GM03348 (cell line): Measurements from ENCODE around the gene MMRN2.

Experiments used
- DNase-seq: peaks from one replicate; pipeline ENCODE4 v3.0.0; 2012; ENCODE audit warnings: low spot score

The MMRN2 gene

GRCh38 chr10:86970162-86970981, 13.0 kb upstream of the MMRN2 start:
- DNase-seq = peak; percentile 86

DNA sequence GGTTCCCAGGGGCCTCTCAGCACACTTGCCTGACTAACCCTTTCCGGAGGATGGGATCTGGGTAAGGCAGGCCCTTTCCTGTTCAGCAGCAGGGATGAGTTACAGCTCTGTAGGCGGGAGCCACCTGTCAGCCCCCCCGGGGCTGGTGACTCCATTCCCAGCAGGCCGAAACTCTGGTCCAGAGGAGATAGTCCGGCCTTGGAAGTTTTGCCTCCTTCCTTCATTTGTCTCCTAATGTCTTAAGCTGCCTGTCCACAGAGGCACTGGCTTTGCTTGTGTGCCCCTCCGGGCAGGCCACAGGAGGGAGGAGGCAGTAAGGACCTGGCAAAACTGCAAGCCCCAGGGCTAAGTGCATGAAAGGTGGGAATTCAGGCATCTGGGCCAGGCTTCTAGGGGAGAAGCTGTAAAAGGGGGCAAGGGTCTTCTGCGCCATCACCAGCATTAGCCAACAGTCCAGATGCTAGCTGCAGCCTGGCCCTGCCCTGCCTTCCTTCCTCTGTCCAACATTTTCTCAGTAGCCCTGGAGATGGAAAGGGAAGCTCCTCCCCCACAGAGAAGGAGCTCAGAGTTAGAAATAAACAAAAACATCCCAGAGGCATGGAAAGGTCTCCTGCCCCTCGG, 12.1 kb upstream of the MMRN2 start:
- peak; percentile 44 for DNase-seq

DNA sequence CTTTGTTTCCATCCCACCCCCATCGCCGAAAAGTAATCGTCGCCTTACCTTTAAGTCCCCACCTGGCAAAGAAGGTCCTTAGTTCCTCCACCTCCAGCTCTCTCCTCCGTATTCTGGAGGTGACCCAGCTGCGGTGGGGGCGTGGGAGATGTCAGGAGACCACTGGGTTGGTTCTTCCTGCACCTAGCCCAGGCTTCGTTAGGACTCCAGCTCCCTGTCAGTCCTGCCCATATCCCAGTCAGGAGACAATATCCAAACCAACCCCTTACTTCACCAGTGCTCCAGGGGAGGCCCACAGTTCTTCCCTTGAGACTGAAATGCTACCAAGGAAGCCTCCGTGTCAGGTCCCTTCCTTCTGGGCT, 11.6 kb upstream of the MMRN2 start:
- peak; percentile 12 for DNase-seq

GRCh38 chr10:86968271-86968993, 11.0 kb upstream of the MMRN2 start, which contains the start of gene ADIRF:
ADIRF (plus strand) TSS chr10:86968482; CDS start chr10:86968545, 63 bp downstream.
- peak; percentile 54 for DNase-seq

DNA sequence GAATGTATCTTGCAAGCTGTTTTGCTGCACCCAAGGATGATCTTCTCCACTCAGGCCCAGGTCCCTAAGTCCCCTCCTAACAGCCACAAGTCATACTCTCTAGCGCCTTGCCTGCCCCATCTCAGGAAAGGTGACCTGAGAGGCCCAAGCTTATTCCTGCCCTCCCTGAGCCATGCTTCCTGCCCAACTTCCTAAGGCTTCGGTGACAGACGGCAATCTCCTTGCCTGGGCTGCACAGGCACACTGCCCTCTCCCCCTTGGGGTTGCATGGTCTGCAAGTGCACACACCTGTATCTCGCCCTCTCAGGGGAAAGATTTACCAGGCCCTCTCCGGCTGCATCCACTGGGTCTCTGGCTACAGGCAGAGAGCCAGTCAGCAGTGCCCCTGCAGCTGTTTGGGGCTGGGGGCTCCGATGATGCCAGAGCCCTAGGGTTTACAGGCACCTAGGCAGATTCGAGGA, 10.1 kb upstream of the MMRN2 start:
- DNase-seq = no peak

DNA sequence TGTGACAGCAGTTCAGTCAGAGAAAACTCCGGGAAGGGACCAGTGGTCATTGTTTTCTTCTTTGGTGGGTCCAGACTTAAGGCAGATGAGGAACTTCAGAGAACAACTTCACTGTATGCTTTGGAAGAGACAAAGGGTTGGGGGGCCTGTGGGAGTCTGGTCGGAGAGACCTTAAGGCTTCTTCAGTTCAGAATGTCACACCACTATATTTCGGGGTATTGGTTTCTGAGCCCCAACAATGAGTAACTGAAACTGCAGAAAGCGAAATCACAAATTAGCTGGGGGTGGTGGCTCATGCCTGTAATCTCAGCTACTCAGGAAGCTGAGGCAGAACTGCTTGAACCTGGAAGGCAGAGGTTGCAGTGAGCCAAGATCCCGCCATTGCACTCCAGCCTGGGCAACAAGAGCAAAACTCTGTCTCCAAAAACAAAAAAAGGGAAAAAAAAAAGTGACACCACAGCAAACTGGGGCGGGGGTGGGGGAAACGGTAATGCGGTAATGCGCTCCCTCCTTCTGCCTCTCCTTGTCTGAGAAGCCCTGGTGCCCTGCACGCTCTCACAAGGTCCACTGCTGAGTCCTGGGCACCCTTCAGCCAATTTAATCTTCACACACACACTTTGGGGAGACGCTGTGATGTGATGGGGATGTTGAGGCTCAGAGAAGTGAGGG, 8.7 kb upstream of the MMRN2 start:
- no peak for DNase-seq

GRCh38 chr10:86964847-86965190, 7.4 kb upstream of the MMRN2 start:
- no peak for DNase-seq

- DNase-seq = no peak
Measured at GRCh38 chr10:86964061-86964846, 6.8 kb upstream of the MMRN2 start.

DNA sequence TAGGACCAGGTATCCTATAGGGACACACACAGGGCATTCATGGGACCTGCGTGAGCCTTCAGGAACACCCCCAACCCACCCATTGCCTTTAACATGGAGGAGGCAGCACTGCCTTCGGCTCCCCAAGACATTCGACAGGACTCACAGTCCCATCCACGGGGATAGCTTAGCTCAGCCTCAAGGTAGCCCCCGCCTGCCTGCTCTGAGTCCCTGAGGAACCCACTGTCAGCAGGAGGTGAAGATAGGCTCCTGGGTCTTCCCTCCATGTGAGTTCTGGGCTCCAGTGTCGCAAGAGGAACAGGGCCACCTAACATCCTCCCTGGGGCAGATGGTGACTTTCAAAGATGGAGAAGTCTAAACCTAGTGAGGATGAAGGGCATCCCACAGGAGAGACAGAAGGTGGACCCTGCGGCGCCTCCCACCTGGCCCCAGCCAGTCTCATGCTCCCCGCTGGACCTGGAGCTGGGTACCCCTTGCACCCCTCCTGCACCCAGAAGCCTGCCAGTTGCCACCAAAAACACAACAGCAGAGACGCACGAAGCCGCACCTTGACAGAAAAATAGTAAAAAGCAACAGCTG, 6.0 kb upstream of the MMRN2 start:
- no peak for DNase-seq

DNA sequence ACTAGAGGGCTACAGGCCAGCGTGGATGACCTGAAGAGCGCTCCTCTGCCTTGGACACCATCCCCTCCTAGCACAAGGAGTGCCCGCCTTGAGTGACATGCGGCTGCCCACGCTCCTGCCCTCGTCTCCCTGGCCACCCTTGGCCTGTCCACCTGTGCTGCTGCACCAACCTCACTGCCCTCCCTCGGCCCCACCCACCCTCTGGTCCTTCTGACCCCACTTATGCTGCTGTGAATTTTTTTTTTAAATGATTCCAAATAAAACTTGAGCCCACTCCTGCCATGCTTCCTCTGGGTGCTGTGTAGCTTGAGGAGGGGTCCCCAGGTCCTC, 5.5 kb upstream of the MMRN2 start:
- no peak for DNase-seq

DNA sequence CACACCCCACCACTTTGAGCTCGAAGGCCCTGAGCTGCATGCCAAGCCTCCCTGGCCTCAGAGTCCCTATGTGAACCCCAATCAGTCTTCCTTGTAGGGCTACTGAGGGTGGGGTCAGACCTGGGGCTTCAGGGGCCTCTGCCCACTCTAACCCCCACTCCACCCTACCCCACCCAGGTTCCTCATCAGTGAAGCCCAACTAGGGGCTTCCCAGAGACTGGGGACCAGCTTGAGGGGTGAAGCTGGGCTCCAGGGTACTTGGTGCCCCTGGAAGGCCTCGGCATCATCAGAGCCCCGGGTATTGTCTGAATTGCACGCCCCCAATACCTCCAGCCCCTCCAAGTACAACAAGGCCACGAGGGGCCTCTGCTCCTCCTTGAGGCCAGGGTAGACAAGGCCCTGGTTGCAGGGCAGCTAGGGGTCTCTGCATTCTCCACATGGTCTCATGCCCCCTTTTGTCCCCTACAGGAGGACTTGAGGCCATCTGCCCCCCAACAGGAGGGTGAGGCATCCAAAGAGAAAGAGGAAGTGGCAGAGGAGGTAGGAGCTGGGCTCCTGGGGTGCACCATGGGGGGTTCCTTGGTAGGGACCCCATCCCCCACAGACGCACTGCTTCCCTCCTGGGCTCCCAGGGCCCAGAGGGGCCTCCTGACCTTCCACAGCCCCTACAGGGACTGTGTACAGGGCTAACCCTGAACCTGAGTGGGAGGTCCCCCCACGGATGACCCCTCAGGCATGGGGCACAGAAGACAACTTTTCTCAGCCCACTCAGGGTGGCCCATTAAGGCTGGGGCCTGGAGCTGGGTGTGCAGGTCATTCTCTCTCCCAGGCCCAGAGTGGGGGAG, 4.9 kb upstream of the MMRN2 start:
- no peak for DNase-seq

- DNase-seq = no peak
Measured at GRCh38 chr10:86961481-86962091, 4.2 kb upstream of the MMRN2 start.

DNA sequence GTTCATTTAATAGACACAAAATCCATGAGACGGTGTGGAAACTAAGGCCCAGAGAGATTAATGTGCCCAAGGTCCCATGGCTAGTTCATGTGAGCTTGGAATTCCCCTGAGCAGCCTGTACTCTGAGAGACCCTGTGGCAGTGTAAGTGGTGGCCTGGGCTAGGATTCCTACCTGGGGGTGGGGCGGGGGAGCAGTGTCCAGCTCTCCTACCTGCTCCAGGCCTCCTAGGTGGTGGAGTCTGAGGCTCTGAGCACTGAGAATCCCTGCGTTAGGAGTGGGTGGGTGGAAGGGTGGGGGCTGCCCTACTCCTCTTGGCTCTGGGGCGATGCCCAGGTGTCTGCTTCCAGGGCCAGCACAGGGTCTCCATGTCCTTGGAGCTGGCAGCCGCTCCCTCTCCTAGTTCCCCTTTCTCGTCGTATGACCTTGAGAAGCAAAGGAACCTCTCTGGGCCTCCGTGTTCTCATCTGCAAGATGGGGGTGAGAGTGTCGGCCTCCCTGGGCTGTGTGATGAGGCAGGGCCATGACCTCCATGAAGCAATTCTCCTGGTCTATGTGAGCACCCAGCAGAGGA, 3.5 kb upstream of the MMRN2 start:
- no peak for DNase-seq

DNA sequence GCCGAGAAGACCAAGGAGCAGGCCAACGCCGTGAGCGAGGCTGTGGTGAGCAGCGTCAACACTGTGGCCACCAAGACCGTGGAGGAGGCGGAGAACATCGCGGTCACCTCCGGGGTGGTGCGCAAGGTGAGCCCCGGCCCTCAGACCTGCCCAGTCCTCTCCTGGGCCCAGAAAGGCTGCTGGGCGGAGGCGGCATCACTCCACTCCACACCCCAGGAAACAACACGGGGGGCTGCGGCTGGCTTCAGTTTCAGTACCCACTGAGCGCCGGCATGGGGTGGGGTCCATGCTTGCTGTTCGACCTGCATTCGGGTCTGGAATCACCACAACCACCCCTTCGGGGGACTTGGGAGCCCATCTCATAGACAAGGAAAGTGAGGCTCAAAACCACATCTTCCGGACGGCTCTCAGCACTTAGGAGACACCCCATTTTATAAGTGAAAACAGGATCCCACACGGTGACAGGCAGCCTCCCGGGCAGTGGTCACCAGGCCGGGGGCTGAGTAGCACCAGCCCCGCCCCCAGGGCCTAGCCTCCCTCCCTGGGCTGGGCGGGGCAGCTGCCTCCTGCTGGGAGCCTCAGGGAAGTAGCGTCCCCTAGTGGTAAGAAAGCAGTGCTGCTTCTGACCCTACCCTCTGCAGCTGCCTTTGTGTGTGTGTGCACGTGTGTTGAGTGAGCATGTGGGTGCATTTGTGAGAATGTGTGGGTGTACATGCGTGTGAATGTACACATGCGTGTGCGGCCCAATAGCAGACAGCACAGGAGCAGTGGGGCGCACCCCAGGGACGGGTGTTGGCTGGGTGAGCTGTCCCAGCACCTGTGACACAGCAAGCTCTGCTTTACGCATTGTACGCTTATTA, 2.8 kb upstream of the MMRN2 start:
- peak; percentile 80 for DNase-seq

DNA sequence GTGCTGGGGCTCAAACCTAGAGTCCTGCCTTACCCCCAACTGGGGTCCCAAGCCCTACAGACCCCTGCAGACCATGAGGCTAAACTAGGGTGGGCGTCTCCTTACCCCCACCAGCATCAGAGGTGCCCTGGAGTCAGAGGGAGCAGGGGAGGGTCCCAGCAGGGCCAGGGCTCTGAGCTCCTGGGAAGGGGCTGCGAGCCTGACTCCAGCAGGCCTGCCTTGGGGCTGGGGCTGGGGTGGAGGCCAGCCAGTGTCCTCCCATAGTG, 2.3 kb upstream of the MMRN2 start:
- no peak for DNase-seq

- DNase-seq = peak; percentile 66
Measured at GRCh38 chr10:86958901-86959736, 1.7 kb upstream of the MMRN2 start.

- no peak for DNase-seq
Measured at GRCh38 chr10:86958116-86958900, 893 bp upstream of the MMRN2 start, which contains the start of gene SNCG. SNCG (plus strand) TSS chr10:86958599; CDS start chr10:86958698, 99 bp downstream.
